H1 (cell line): ENCODE measurements around the gene LCAT. TPM values are rescaled to one million over a fixed set of nuclear protein-coding genes. Genes with fewer than 3 reads are reported as not detected.

Experiments
- KDM4A ChIP-seq: IDR thresholded peaks from one replicate; pipeline ENCODE4 v1.7.1; 2012; ENCODE audit warnings: low read depth, mild to moderate bottlenecking, moderate library complexity, low read length, inconsistent platforms; ENCODE audit not compliant: severe bottlenecking
- polyA plus RNA-seq, 7 experiments: library from polyadenylated mRNA; depleted of rRNA in 3 of 7; stranded (reverse) in 5 of 7; unstranded in 2 of 7; fragments of >200 nt in 5 of 7; fragments of 200-250 nt in 2 of 7; gene quantifications; 1 replicate in 5 of 7; 2 replicates in 1 of 7; 4 replicates in 1 of 7; pipeline versions ENCODE4 v1.2.1 to v1.2.3, GENCODE V29; 2011 to 2013; ENCODE audit warnings: missing spikeins in 2 of 7, mixed read lengths in 2 of 7
- total RNA-seq: library from RNA; stranded (reverse); fragmentation: NEBNext Ultra II Directional; extraction: Animal tissue kit (Norgen Biotek cat#: 25700); gene quantifications from 2 replicates; pipeline ENCODE4 v1.2.1, GENCODE V29; 2021

Gene LCAT
- total and polyA plus RNA-seq, 2 of the 8 experiments (the other 6 are each of a cell fraction or from before 2014, with no cell fraction given) = 9.4 to 19.6 TPM

GRCh38 chr16:67989322-67990017 is 45.5 kb upstream of the LCAT start (continued):
- TF ChIP-seq KDM4A = no peak
- TF ChIP-seq, all 59 proteins: peak for 0
